Inferior parietal cortex (tissue), 1 donor: Measurements from ENCODE around the gene LCN9.
A peak's percentile ranks its signal among the peaks of the same experiment; 100 is the strongest.

Experiments used
- DNase-seq: peaks from one replicate; pipeline ENCODE4 v3.0.0-alpha.2; 2016; ENCODE audit errors: extremely low spot score

The LCN9 gene

DNA sequence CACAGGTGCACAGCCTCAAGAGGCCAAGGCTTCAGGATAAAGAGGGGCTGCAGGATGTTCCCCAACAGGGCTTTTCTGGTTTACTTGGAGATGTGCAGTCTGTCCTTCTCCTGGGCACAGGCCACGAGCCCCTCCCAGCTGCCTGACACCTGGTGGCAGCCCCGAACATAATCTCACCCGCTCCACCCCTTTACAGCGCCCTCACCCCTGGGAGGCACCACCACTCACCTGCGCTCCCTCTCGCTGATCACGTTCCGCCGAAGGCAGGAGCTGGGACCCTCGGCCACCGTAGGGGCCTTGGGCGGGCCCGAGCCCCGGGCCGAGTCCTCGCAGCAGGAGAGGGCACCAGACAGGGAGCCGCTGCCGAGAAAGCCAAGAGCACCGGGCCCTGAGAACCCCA, 35.7 kb downstream of the LCN9 start:
- no peak for DNase-seq

DNA sequence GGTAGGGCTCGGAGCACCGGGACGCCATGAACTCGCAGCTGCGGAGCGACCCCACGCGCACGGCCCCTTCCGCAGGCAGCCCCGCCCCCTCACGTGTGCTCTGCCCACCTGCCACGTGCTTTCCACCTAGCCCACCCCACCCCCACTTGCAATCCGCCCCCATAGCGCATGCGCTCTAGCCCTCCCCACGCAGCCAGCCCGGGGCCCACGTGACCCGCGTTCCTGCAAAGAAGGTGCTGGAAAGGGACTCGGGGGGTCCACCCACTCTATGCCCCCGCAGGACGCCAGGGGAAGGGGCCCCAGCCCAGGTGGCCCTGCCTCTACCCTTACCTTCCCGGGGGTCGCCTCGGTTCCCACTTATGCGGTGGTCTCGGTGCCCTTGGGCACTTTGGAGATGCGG, 36.3 kb downstream of the LCN9 start, which contains the start of gene SOHLH1:
TSS of gene SOHLH1 (minus strand) at position 42 of the 400 bp plus-strand sequence. CDS start at position 28, 14 bp downstream.
- no peak for DNase-seq

DNA sequence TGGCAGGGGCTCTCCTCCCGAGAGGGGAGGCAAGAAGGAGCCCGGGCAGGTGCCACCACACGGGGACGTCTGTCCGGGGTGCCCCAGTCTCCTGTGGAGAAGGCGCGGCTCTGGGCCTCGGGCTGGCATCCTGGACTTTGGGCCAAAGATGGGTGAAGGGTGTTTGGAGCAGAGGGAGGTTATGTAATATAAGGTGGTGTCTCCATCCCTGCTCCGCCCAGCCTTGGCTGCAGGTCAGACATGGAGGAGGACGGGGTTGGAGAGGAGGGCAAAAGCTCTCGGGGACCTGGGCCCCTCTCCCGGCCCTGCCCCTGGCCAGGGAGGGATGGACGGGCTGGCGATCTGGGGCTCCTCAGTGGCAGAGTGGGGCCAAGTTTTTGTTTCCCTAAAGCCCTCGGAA, 37.4 kb downstream of the LCN9 start:
- DNase-seq = no peak

GRCh38 chr9:135701067-135701958, 38.2 kb downstream of the LCN9 start:
- DNase-seq = no peak

- DNase-seq = peak; percentile 51
Observed at GRCh38 chr9:135701959-135702721, 39.0 kb downstream of the LCN9 start, which contains the start of gene KCNT1. Gene KCNT1, plus strand, starts transcription at chr9:135702185. Its CDS starts 74 bp downstream, at chr9:135702259.

DNA sequence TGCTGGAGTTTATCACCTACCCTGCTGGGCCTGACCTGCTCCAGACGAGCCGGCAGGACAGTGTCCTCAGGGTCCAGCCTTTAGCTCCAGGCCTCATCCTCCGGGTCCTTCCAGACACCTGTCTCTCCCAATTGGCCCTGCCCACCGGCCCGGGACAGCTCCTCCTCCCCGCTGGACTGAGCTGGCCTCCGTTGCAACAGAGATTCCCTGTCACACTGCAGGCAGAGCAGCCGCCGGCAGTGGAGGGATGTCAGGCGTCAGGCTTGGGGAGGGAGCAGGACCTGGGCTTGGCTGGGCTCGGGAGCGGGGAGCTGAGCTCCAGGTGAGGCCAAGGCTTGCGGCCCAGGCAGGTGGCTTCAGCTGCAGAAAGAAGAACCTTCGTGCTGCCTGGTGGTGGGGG, 40.6 kb downstream of the LCN9 start:
- DNase-seq = no peak

DNA sequence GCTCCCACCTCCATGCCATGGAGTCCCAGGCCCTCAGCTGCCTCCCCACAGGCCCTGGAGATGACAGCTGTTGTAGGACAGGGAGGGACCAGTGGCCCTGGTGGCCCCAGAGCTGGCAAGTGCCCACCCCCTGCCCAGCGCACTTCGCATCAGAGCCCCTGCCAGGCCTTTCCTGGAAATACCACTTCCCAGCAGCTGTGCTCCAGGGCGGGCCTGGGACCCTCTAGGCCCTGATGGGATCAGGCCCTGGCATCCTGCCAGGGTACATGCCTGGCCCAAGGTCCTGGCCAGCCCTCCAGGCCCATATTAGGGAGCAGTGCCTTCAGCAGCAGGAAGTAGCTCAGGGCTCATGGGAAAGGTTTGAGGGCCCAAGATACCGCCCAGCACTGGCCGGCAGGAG, 41.4 kb downstream of the LCN9 start:
- DNase-seq = no peak

- no peak for DNase-seq
Observed at GRCh38 chr9:135705376-135705775, 42.3 kb downstream of the LCN9 start.

- DNase-seq = no peak
Observed at GRCh38 chr9:135706288-135706687, 43.2 kb downstream of the LCN9 start.

GRCh38 chr9:135707252-135708138, 44.4 kb downstream of the LCN9 start:
- DNase-seq = no peak

DNA sequence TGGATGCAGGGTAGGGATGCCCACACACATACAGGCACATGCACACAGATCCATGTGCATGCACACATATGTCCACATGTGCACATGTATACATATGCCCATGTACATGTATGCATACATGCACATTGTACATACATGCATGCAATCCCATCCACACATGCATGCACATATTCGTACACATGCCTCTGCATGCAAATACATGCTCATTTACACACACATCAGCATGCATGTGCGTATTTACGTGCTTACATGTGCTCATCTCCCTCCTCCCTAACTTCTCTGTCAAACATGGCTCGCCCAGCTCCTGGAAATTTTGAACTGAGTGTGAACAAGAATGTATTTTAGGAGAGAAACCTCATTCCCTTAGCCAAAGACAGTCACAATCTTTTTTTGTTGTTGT, 45.1 kb downstream of the LCN9 start:
- DNase-seq = no peak

DNA sequence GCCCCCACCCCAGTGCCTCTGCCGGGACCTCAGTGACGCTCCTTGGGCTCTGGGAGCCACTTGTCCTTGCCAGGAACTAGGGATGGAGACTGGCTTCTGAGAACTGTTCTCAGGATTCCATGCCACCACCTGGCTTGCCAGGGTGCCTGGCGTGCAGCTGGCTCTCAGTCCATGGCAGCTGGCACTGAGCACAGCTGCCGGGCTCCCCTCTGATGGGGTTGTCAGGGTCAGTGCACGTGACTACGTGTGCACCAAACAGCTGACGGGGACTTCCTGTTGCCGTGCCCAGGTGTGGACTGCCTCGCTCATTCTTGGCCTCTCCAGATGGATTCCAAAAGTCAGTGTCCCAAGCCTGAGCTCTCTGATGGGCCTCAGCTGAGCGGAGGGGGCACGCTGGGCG, 48.3 kb downstream of the LCN9 start:
- DNase-seq = no peak

DNA sequence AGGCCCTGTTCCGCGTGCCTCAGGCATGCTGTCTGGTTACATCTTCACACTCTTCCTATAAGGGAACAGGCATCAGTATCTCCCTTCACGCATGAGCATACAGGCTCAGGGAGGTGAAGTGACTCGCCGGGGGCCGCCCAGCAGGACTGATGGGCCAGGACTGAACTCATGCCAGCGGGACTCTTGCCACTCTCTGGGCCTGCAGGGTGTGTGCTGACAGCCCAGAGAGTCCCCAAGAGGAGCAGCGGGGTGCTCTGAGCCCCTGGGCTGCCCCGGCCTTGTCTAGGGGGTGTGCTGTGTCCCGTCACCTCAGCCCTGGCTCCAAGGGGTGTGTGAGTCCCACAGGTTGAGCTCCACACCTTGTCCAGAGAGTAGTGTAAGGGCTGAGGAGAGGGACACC, 48.8 kb downstream of the LCN9 start:
- no peak for DNase-seq

GRCh38 chr9:135712613-135713295, 49.6 kb downstream of the LCN9 start:
- no peak for DNase-seq

- no peak for DNase-seq
Observed at GRCh38 chr9:135714242-135715055, 51.3 kb downstream of the LCN9 start.

GRCh38 chr9:135715056-135715595, 52.0 kb downstream of the LCN9 start:
- DNase-seq = no peak

DNA sequence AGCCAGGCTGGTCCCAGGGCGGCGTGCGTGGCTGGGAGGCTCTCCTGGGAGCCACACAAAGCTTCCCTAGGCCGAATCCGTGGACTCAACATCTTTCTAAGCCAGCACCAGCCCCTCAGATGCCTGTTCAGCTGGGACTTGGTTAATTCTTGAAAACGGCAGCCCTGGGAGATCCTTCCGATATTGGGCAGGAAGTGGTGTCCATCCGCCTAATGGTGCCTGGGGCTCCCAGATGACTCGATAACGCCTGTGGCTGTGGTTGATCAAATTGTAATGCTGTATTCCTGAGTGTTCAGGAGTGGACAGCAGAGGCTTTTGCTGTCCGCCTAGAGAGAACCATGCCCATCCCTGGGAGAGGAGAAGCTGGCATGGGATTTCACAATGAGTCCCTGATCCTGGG, 52.9 kb downstream of the LCN9 start:
- DNase-seq = no peak
